OCI-LY3 (cell line): ENCODE data around the gene DOCK9.

ENCODE experiments used
- EZH2phosphoT487 ChIP-seq: fragments of 200-600 bp; shearing (Covaris generic); IDR thresholded peaks from 2 replicates; pipeline ENCODE4 v1.6.1; 2018; ENCODE audit warnings: antibody characterized with exemption, mixed run types, low read depth
- TF ChIP-seq, protein P1 (sequence below): fragments of 200-600, 300-600 bp; sonication (generic); IDR thresholded peaks from 2 replicates; pipeline ENCODE4 v1.5.1; 2014; ENCODE audit warnings: antibody characterized with exemption, low read length, low read depth

DNA sequence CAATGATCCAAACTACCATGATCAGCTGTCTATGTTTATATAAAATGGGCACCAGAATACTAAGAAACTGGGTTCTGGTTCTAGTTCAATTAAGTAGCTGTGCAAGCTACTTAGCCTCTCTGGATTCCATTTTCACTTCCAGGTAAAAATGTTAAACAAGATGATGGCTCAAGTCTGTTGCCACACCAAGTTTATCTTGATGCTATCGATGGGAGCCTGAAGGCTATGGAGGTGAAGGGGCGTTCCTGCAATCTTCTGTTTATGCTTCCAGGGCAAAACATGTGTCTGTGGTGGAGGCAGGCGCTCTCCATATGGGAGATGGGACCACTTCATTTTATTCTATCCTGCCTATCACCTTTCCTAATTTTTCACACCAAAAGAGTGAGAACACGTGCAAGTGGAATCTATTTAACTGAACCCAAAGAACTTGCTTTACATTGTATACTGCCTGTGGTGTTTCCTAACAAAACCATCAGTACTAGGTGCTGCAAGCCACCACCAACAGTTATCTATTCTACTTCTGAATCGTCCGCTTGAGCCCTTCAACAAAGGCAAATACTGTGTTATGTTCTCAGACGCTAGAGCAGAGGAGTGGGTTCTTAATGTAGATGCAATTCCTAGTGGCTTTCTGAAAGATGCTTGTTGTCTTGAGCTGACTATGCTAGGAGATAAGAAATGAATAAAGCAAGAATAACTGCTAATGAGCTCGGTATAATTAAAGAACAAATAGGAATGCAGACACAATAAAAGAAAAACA, 70.9 kb downstream of the DOCK9 start:
- TF ChIP-seq, protein P1, sequence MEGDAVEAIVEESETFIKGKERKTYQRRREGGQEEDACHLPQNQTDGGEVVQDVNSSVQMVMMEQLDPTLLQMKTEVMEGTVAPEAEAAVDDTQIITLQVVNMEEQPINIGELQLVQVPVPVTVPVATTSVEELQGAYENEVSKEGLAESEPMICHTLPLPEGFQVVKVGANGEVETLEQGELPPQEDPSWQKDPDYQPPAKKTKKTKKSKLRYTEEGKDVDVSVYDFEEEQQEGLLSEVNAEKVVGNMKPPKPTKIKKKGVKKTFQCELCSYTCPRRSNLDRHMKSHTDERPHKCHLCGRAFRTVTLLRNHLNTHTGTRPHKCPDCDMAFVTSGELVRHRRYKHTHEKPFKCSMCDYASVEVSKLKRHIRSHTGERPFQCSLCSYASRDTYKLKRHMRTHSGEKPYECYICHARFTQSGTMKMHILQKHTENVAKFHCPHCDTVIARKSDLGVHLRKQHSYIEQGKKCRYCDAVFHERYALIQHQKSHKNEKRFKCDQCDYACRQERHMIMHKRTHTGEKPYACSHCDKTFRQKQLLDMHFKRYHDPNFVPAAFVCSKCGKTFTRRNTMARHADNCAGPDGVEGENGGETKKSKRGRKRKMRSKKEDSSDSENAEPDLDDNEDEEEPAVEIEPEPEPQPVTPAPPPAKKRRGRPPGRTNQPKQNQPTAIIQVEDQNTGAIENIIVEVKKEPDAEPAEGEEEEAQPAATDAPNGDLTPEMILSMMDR, result no peak
- no peak for TF ChIP-seq EZH2phosphoT487
